HG03520 (cell line): Measurements from ENCODE around the gene INHA.

Source experiments
- ATAC-seq: cut with Tn5 transposase; IDR thresholded peaks from one replicate; pipeline ENCODE4 v1.9.1; 2021; ENCODE audit warnings: mild to moderate bottlenecking, moderate library complexity; ENCODE audit not compliant: unreplicated experiment

INHA gene

DNA sequence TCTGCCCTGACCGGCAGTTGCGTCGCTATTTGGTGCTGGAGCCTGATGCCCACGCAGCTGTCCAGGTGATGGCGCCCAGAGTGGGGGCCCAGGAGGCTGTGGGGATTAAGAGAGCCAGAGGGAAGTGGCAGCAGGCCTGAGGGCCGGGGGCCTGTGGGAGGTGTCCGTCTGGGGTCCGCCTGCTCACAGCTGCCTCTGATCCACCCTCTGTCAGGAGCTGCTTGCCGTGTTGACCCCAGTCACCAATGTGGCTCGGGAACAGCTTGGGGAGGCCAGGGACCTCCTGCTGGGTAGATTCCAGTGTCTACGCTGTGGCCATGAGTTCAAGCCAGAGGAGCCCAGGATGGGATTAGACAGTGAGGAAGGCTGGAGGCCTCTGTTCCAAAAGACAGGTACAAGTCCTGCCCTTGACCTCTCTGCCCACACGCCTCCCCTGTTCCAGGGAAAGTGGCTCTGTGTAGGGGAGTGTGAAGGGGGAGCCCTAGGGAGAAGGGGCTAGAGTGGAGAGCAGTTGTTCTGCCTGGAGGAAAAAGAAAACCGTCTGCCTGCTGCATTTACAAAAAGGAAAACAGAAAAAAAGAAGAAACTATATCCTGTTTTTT lies 37.1 kb downstream of the INHA start:
- no peak for ATAC-seq

DNA sequence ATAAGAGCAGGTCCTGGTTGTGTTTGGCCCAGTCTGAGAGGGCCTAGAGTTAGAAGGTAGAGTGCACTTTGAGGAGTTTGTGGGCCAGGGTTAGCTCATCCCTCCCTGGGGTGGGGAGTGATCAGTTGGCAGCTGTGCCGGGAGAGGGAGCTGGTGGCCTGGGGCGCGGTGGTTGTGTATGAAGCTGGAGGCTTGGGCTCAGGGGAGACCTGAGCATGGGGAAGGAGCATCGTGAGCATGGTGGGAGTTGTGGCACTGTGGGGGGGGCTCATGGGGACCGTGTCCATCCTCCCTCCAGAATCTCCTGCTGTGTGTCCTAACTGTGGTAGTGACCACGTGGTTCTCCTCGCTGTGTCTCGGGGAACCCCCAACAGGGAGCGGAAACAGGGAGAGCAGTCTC lies 39.2 kb downstream of the INHA start:
- no peak for ATAC-seq

DNA sequence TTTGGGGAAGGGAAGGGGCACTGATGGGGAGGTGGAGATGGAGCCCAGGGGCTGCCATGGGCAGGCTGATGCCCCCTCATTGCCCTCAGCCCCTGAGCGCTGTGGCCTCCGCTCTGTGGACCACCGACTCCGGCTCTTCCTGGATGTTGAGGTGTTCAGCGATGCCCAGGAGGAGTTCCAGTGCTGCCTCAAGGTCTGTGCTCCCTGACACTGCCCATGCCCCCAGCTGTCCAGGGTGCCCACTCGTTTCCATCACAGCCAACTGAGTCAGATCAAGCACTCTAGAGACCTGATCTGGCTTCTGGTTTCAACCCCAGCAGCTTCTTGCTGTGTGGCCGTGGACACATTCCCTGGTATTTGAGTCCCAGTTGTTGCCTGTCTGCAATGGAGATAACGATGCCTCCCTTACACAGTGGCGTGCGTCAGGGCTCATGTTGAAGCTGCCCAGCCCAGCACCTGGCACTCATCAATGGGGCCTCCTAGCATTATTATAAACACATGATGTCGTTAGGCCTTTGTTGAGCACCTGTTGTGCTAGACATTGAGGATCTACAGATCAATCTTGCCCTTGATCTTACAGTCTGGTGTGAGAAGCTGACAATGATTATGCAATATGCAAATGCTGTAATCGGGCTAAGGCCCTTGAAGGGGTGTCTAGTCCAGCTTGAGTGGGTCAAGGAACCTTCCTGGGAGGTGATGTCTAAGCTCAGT lies 39.9 kb downstream of the INHA start:
- no peak for ATAC-seq

DNA sequence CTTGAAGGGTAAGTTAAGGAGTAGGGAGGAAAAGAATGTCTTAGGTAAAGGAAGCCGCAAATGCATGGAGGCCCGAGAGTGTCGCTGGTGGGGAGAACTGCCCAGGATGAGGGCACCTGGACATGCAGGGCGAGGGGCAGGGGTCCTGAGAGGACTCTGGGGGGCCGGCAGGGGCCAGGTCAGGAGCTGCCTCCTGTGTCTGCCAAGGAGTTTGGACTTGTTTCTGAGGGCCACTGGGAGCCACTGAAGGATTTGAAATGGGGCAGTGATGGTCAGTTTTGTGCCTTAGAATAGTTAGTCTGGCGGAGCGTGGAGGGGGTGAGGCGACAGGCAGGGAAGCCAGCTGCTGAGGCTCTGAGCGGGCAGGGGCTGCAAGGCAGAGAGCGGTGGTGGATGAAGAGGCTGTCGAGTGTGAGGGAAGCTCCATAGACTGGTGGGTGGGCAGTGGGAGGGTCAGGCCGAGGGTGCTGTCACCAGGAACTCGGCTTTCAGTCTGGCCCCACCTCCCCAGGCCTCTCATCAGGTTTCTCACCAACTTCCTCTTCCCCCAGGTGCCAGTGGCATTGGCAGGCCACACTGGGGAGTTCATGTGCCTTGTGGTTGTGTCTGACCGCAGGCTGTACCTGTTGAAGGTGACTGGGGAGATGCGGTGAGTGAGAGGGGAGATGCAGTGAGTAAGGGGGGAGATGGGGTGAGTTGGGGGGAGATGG lies 40.6 kb downstream of the INHA start:
- no peak for ATAC-seq

DNA sequence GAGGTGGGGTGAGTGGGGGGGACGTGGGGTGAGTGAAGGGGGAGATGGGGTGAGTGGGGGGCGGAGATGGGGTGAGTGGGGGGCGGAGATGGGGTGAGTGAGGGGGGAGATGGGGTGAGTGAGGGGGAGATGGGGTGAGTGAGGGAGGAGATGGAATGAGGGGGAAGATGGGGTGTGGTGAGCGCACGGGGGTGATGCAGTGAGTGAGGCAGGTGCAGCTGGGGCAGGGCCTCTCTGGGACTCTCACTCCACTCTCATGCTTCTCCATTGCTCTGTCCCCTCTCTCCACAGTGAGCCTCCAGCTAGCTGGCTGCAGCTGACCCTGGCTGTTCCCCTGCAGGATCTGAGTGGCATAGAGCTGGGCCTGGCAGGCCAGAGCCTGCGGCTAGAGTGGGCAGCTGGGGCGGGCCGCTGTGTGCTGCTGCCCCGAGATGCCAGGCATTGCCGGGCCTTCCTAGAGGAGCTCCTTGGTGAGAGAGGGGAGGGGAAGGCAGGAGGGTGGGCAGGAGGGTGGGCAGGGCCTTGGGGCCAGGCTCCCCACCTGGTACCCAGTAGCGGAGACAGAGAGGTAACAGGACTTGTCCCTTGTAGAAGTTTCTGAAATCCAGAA lies 41.5 kb downstream of the INHA start:
- ATAC-seq = no peak

DNA sequence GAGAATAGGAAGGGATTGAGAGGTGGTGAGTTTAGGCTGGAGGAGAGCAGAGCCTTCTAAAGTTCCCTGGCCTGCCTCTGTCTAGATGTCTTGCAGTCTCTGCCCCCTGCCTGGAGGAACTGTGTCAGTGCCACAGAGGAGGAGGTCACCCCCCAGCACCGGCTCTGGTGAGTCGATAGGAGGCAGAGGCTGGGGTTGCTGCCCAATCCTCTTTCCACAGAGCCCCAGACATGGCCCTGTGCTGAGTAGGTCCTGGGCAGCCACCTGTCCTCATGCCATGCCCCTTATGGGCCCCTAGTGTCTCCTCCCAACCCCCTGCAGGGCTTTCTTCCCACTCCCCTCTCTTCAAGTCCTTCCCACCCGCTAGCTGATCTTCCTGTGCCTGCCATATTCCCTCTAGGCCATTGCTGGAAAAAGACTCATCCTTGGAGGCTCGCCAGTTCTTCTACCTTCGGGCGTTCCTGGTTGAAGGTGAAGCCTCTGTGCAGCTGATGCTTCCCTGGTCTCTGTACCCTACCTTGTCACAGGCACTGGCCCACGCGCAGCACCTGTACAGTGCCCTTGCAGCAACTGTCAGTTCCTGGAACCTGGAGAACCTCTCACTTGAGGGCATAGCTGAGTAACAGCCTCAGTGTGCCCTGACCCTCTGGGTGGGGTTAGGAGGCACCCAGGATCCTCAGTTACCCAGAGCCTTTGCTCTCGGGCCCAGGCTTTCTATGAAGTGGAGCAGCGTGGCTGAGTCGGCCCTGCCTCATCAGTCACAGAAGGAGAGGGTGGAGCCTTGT lies 42.2 kb downstream of the INHA start:
- ATAC-seq = no peak

DNA sequence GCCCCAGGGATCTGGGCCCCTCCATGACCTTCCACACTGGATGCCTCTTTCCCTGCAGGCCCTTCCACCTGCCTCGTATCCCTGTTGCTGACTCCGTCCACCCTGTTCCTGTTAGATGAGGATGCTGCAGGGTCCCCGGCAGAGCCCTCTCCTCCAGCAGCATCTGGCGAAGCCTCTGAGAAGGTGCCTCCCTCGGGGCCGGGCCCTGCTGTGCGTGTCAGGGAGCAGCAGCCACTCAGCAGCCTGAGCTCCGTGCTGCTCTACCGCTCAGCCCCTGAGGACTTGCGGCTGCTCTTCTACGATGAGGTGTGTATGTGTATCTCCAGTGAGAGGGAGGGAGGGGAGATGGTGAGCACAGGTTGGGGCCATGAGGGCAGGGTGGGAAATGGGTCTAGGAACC lies 42.9 kb downstream of the INHA start:
- no peak for ATAC-seq

DNA sequence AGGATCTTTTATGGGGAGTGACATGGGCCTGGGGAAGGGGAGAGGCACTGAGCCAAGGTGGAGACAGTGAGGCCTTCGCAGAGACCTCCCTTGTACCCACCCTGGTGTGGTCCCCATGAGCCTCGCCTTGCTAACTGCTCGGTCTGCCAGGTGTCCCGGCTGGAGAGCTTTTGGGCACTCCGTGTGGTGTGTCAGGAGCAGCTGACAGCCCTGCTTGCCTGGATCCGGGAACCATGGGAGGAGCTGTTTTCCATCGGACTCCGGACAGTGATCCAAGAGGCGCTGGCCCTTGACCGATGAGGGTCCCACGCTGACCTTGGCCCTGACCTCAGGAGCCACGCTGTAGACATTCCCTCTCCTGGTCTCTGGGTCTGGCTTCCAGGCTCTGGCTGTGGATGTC lies 43.8 kb downstream of the INHA start:
- ATAC-seq = no peak

DNA sequence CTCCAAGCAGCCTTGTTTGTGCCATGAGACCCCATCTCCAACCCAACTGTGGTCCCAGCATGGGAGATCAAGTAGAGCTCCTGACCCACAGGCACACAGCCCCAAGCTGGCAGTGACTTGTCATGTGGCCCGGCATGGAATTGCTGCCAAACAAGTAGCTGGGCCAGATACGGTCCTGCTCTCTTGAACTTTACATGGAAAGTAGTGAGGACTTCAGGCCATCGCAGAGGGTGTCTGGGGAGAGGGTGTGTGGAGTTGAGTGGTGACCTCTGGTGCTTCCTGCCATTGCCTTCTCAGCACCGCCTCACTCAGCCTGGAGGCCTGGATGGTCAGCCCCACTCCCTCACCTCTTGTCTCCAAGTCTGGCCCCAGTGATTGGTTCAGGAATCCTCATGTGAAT lies 44.4 kb downstream of the INHA start:
- no peak for ATAC-seq

DNA sequence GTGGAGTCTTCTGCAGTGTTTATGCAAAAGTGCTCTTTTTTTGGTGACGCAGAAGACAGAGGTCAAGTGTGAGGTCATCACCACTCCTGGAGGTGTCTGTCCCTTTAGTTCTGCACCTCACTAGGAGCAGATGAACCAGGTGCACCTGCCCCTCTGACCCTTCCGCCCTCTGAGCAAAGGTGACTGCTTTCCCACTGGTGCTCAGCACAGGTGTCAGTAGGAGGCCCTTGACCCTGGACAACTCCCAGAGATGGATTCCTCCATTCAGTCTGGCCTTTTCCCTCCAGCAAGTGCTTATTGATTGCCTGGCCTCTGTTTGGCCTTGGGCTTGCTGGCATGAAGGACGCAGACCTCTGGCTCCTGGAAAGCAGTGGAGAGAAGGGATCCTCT lies 46.6 kb downstream of the INHA start:
- no peak for ATAC-seq

DNA sequence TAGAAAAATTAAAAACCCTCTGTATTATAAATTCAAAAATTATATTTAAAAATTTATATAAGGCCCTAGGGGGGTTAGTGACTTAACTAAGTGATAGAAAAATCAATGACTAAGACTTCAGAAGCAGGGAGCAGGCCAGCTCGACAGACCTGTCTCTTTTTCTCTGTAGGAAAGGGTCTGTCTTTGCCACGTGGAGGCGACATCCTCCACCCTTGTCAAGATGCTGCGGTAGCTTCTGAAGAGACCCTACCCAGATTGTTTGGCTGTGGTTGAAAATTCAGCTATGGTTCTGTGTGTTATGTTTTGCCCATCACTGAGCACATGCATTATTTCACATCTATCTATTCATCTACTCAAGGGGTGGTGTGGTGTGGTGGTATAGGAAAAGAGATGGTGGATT lies 47.1 kb downstream of the INHA start:
- ATAC-seq = no peak

DNA sequence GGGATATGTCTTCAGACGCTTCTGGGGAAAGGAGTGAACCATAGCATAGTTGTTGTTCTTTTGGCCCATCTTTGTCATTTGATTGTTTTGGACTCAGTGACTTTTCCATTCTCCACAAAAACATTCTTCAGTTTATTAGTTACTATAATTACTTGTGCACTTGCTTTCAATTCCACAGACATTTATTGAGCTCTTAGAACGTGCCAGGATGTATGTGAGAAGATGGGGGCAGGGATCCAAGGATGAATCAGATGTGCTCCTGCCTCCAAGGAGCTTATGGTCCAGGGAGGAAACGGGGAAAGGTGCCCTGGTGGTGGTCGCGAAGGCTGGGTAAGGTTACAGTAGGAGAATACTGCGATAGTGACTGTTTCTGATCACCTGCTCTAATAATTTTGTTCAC lies 48.4 kb downstream of the INHA start:
- ATAC-seq = no peak

DNA sequence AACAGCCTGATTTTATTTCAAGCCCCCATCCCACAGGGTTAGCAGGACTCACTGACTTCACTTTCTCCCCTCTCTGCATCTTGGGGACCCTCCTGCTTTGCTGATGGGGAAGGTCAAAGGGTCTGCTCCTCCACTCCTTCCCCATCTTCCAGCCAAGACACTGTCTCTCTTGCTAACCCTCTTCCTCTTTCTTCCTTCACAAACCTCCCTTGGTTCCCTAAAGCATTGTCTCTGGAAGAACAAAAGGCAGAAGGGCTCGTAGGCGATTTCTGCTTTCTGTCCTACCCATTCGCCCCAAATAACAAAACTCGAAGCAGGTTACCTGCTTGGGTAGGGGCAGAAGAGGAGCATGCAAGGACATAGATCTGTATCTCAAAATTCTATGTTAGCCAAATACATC lies 49.8 kb downstream of the INHA start:
- ATAC-seq = no peak

DNA sequence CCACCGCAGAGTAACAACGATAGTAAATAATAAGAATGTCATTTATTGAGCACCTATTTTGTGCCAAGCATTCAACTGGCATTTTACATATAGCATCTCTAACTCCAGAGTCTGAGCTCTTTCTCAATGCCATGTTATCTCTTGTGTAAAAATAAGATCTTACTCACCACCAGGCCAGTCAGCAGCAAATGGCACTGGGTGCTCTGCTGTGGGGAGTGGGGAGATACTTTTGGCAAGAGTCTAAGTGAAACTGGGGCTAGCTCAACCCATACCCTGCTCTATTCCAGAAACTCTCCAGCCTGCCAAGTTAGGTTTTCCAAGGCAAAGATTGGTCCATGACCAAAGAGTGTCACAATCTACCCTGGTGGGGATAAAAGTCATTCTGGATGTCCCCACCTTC lies 50.4 kb downstream of the INHA start:
- ATAC-seq = no peak

DNA sequence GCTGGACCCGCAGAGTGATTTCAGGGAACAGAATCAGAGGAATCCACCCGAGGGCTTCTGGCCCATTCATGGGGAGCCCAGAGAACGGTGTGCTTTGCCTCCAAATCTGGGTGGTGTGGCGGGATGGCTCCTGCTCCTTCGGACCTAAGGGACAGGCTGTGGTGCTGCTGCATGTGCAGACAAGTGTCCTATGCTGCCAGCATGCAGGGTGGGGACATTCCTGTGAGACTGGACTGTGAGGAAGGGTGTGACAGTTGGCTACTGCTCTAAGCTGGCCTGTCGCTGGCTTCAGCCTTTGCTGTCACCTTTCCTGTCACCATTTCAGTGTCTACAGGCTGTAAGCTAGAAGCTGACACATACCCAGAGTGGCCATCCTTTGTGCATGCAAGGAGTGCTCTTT lies 52.5 kb downstream of the INHA start:
- ATAC-seq = no peak

DNA sequence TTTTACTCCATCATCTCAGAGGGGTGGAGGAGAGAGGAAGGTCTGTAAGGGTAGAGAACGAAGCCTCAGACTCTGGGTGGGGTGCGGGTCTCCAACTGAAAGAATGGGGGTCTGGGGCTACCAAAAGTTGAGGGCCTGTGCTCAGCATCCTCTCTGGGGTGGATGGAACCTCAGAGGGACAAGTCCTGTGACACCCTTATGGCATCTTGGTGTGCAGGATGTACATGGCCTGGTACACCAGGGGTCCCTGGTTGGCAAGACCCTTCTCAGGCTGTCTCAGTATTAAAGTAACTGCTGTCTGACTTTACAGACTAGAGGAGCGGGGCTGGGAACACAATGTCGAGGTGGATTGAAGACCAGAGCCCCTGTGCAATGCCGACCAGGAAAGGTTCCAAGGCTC lies 53.1 kb downstream of the INHA start:
- ATAC-seq = no peak
